ENCODE measurements around the gene CABP7.

GRCh38 chr22:29750029-29750428 is 30.2 kb downstream of the CABP7 start:
- TF ChIP-seq RAD21 (IDR thresholded peaks at IDR 0.05; ENCODE audit: low read length) (no peak), GATA2 (CRISPR knock-in tag; IDR thresholded peaks at IDR 0.05) (no peak), NFIC (IDR thresholded peaks at IDR 0.05; ENCODE audit: borderline replicate concordance) (no peak)
